Endothelial cell of hepatic sinusoid (primary cell): Measurements from ENCODE around the gene RTP5.

Experiments used
- in situ Hi-C: cut with HindIII; loops from 2 replicates; pipeline ENCODE4 v1.10.0; 2017; ENCODE audit warnings: low sequenced_read_pairs

Gene RTP5

GRCh38 chr2:241885946-241886643 is 16.6 kb downstream of the RTP5 start:
- in situ Hi-C loops, result no loop called here

GRCh38 chr2:241886840-241887447 is 17.4 kb downstream of the RTP5 start:
- in situ Hi-C loops, result no loop called here

- in situ Hi-C loops, result no loop called here
These were observed 18.4 kb downstream of the RTP5 start for GRCh38 chr2:241887806-241888522.

- in situ Hi-C loops, result no loop called here
These were observed 19.1 kb downstream of the RTP5 start for GRCh38 chr2:241888641-241889040.

- in situ Hi-C loops, result no loop called here
These were observed 21.2 kb downstream of the RTP5 start for GRCh38 chr2:241890524-241891235.

- in situ Hi-C loops, result no loop called here
These were observed 21.9 kb downstream of the RTP5 start for GRCh38 chr2:241891315-241891987.

GRCh38 chr2:241891988-241892298 is 22.4 kb downstream of the RTP5 start:
- in situ Hi-C loops, result no loop called here

- in situ Hi-C loops, result no loop called here
These were observed 23.0 kb downstream of the RTP5 start for GRCh38 chr2:241892299-241893137.

- in situ Hi-C loops, result no loop called here
These were observed 23.7 kb downstream of the RTP5 start for GRCh38 chr2:241893265-241893664.

- in situ Hi-C loops, result no loop called here
These were observed 24.6 kb downstream of the RTP5 start for GRCh38 chr2:241894056-241894641.

- in situ Hi-C loops, result no loop called here
These were observed 25.3 kb downstream of the RTP5 start for GRCh38 chr2:241894681-241895426.

- in situ Hi-C loops, result no loop called here
These were observed 25.8 kb downstream of the RTP5 start for GRCh38 chr2:241895427-241895711.

GRCh38 chr2:241895712-241896641 is 26.4 kb downstream of the RTP5 start:
- in situ Hi-C loops, result no loop called here

GRCh38 chr2:241896746-241897201 is 27.2 kb downstream of the RTP5 start:
- in situ Hi-C loops, result no loop called here

GRCh38 chr2:241897231-241897916 is 27.8 kb downstream of the RTP5 start:
- in situ Hi-C loops, result no loop called here

- in situ Hi-C loops, result no loop called here
These were observed 29.1 kb downstream of the RTP5 start for GRCh38 chr2:241898463-241899270.
